ENCODE results near the gene MB. TPM values are rescaled to one million over a fixed set of nuclear protein-coding genes. Genes with fewer than 3 reads are reported as not detected.

The MB gene
- total RNA-seq, 1 experiment from 2014 or later: not detected

DNA sequence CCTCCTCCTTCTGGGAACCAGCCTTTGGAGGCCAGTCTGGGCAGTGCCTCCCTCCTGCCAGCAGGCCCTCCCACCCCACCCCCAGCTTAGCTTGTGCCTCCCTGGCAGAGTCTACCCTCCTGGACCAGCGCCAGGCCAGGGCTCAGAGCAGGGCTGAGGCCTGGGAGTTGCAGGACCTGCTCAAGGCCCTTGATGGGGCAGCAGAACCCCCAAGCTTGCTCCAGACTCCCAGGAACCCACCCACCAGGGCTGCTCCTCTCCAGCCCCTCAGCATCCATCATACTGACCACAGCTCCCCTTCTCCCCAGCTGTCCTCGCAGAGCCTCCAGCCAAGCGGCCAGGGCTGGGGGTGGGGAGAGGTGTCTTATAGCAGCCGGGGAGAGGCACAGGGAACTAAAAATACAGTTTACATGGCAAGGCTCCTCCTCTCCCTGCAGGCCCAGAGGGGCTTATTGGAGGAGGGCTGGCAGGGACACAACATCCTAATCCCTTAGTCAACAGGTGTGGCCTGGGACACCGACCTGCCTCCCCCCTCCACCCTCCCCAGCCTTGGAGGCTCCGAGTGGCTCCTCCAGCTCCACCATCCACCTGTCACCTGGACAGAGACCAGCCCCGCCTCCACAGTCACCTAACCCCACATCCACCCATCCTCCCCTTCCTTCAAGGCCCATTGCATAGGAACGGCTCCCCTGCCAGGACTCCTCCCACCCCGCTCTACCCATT lies 5.2 kb upstream of the MB start:
- DNase-seq (ENCODE audit: low read depth, low spot score): no peak
- in situ Hi-C loops (cut with HindIII; ENCODE audit: low pct_unique_long_range_greater_than_20kb, low sequenced_read_pairs): no loop called here

- DNase-seq (ENCODE audit: low read depth, low spot score): no peak
- in situ Hi-C loops (cut with HindIII; ENCODE audit: low pct_unique_long_range_greater_than_20kb, low sequenced_read_pairs): no loop called here
These were observed 4.3 kb upstream of the MB start for GRCh38 chr22:35621451-35621850.

DNA sequence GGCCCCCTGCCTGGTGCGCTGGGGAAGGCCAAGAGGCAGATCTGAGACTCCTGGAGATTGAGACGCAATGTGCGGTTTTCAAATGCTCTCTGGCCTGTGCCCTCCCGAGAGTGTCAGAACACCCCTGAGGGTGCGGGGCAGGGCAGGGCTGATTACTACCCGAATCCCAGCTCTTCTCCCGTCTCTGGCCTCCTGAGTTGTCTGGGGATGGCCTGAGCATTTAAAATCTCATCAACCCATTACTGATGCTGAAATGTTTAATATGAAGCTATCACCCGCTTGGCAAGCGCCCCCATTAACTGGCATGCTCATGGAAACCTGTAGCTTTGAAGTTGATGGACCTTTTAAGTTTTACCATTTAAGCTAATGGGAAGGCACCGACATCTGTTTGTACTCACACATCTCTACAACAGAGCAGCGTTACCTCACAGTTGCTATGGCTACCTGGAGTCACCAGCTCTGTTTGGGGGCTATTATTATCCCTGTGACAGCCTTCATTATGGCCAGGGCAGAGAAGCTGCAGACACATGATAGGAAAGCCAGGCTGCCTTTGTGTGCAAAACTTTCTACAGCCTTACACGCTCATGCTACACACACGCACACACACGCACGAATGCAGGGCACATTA lies 3.6 kb upstream of the MB start:
- in situ Hi-C loops (cut with HindIII; ENCODE audit: low pct_unique_long_range_greater_than_20kb, low sequenced_read_pairs): no loop called here
- no peak for DNase-seq (ENCODE audit: low read depth, low spot score)

GRCh38 chr22:35619336-35620094 lies 2.4 kb upstream of the MB start:
- no peak for DNase-seq (ENCODE audit: low read depth, low spot score)
- in situ Hi-C loops (cut with HindIII; ENCODE audit: low pct_unique_long_range_greater_than_20kb, low sequenced_read_pairs): no loop called here

- in situ Hi-C loops (cut with HindIII; ENCODE audit: low pct_unique_long_range_greater_than_20kb, low sequenced_read_pairs): no loop called here
- DNase-seq (ENCODE audit: low read depth, low spot score): no peak
These were observed 1.5 kb upstream of the MB start for GRCh38 chr22:35618427-35619223.

DNA sequence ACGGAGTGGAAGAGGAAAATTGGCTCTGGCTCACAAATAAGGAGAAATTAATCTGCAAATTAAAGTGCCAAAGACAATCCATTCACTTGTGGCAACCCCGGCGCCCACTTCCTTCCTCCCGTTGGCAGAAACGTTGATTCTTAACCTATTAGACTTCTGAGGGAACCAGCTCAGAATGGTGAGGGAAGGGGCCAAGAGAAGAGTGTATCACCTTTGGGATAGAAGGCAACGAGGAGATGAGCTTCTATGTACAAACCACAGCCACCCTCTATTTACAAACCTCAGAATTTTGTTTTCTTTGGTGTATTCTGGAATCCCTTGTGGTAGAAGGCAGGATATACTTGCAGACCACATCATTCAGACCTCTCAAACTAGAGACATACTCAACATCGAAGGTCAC lies 1.1 kb downstream of the MB start:
- DNase-seq (ENCODE audit: low read depth, low spot score): no peak
- in situ Hi-C loops (cut with HindIII; ENCODE audit: low pct_unique_long_range_greater_than_20kb, low sequenced_read_pairs): no loop called here

- in situ Hi-C loops (cut with HindIII; ENCODE audit: low pct_unique_long_range_greater_than_20kb, low sequenced_read_pairs): no loop called here
- no peak for DNase-seq (ENCODE audit: low read depth, low spot score)
These were observed 2.0 kb downstream of the MB start for GRCh38 chr22:35615156-35615555.

DNA sequence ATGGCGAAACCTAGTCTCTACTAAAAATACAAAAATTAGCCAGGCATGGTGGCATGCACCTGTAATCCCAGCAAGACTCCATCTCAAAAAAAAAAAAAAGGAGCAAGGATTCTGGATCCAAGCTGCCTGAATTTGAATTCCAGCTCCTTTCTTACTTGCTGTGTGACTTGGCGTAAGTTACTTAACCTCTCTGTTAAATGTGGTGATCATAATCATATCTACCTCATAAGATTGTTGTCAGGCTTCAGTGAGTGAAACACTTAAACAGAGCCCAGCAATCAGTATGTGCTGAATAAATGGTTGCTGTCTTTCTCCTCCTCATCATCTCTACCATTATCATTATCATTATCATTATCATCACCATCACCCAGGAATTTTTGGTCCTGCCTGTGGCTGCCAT lies 2.7 kb downstream of the MB start:
- in situ Hi-C loops (cut with HindIII; ENCODE audit: low pct_unique_long_range_greater_than_20kb, low sequenced_read_pairs): no loop called here
- DNase-seq (ENCODE audit: low read depth, low spot score): no peak

DNA sequence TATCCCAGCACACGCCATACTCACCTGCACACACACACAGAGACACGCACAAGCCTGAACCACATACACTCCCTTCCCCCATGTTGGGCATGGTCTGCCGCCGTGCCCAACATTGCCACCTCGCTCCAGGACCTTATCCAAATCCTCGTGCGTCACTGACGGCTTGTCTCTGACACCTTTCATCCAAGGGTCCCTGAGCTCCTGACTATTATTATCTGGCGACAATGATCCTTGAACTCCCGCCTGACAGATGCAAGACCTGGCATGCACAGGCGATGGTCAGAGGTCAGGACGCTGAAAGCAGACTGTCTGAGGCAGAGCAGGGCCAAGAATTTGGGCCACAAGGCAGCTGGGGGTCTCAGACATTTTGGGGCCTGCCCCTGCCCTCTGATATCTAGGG lies 4.2 kb downstream of the MB start:
- in situ Hi-C loops (cut with HindIII; ENCODE audit: low pct_unique_long_range_greater_than_20kb, low sequenced_read_pairs): no loop called here
- no peak for DNase-seq (ENCODE audit: low read depth, low spot score)

DNA sequence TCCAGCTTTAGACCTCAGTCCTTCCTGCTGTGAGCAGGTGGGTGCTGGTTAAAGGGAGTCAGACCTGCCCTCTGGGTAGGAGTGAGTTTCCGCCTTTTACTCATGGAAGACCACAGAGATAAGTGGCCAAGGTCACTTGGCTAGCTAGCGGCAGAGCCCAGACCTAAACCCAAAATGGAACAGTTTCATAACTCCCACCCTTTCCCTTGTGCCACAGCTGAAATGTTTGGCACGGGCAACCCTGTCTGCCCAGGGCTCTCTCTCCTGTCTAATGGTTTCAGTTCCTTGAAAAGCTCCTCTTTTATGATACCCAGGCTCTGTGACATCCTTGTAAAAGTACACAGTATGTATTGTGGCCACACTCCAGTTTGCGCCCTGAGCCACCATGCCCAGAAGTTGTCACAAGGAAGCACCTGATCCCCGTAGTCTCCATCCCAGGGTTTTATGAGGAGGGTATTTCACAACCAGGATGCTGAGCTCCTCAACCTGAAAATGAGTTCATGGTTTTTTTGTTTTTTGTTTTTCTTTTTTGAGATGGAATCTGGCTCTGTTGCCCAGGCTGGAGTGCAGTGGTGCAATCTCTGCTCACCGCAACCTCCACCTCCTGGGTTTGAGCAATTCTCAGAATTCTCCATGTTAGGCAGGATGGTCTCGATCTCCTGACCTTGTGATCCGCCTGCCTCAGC lies 5.1 kb downstream of the MB start:
- DNase-seq (ENCODE audit: low read depth, low spot score): peak; percentile 44

DNA sequence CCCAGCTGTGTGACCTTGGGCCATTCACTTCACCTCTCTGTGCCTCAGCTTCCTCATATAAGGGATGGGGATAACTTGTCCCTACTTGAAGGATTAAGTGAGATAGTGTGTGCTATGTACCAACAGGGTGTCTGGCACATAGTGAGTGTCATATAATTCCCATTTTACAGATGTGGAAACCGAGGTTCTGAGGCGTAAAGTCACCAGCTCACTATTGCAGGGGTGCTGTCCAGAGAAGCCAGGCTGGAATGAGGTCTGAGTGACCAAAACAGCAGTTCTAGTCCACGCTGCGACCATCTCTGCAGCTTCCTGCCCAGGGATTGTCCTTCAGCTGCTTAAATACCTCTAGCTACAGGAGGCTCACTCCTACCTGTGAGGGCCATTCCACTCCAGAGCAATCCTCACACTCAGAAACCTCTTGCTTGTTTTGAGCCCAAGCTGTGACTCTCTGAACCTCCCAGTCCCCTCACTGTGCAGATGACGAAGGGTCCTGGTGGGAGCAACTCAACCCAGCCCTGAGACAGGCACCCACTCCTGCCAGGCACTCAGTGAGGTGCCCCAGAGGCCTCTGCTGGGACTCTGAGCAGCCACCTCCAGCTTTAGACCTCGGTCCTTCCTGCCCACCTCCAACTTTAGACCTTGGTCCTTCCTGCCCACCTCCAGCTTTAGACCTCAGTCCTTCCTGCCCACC lies 5.8 kb downstream of the MB start:
- no peak for DNase-seq (ENCODE audit: low read depth, low spot score)
- in situ Hi-C loops (cut with HindIII; ENCODE audit: low pct_unique_long_range_greater_than_20kb, low sequenced_read_pairs): no loop called here

More for the DNA sequence above, 5.1 kb downstream of the MB start:
- in situ Hi-C loops (cut with HindIII; ENCODE audit: low pct_unique_long_range_greater_than_20kb, low sequenced_read_pairs): no loop called here

DNA sequence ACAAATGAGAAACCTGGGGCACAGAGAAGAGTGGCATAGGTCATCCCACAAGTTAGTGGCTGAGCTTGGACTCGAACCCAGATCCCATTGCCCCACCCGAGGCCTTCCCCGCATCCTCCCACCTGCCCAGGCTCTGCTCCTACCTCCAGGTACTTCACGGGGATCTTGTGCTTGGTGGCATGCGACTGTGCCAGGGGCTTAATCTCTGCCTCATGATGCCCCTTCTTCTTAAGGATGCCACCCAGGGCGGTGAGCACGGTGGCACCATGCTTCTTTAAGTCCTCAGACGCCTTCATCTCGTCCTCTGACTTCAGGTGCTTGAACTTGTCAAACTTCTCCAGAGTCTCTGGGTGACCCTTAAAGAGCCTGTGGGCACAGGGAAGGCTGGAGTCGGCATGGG lies 6.4 kb downstream of the MB start:
- DNase-seq (ENCODE audit: low read depth, low spot score): no peak
- in situ Hi-C loops (cut with HindIII; ENCODE audit: low pct_unique_long_range_greater_than_20kb, low sequenced_read_pairs): no loop called here

DNA sequence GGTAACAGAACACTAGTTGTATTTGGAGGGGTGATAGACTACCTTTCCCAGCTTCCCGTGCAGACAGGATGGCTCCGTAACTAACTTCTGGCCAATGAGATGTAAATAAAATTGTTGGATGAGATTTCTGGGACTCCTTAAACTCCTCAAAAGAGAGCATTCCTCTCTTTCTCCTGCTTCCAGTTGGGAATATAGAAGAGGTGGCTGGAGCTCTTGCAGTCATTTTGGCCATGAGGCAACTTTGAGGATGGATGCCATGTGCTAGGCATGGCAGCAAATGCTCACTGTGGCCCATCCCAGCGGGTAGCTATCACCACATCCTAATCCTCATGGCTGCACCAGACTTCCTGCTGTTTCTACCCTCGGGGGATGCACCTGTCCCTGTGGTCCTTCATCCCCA lies 7.4 kb downstream of the MB start:
- no peak for DNase-seq (ENCODE audit: low read depth, low spot score)
- in situ Hi-C loops (cut with HindIII; ENCODE audit: low pct_unique_long_range_greater_than_20kb, low sequenced_read_pairs): no loop called here

DNA sequence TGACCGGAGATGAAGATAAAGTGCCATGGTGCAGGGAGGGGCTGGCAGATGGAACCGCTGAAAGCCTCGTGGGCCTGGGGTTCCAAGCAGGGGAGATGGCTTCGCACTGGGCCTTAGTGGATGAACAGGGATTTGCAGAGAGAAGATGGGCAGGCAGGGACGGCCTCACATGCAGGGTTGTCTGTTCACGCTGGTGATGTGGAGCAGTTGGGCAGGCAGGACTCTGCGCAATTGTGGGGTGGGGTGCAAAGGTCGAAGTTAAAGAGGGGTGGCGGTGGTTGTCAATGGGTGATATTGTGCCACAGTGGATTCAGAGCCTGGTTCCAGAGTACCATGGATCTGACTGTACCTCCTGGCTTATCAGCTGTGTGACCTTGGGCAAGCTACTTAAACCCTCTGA lies 7.9 kb downstream of the MB start:
- DNase-seq (ENCODE audit: low read depth, low spot score): no peak
- in situ Hi-C loops (cut with HindIII; ENCODE audit: low pct_unique_long_range_greater_than_20kb, low sequenced_read_pairs): no loop called here

GRCh38 chr22:35608088-35608487 lies 9.0 kb downstream of the MB start:
- in situ Hi-C loops (cut with HindIII; ENCODE audit: low pct_unique_long_range_greater_than_20kb, low sequenced_read_pairs): no loop called here
- no peak for DNase-seq (ENCODE audit: low read depth, low spot score)

DNA sequence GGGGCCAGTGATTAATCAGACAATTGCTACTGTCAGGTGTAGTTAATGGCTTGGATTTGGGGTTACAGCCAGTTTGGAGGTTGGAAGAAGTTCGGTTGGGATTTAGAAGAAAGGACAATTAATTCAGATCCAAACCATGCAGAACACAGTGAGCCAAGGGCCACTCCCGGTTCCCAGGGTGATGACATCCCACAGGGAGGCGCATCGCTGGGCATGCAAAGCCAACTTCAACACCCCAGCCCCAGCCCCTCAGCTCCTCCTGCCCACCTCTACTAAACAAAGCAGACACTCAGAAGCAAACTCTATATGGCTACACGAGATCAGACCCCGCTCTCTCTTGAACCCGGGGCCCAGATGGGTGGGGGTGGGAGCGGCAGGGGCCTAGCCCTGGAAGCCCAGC lies 10.2 kb downstream of the MB start:
- in situ Hi-C loops (cut with HindIII; ENCODE audit: low pct_unique_long_range_greater_than_20kb, low sequenced_read_pairs): no loop called here
- no peak for DNase-seq (ENCODE audit: low read depth, low spot score)

GRCh38 chr22:35605851-35606481 lies 11.2 kb downstream of the MB start:
- no peak for DNase-seq (ENCODE audit: low read depth, low spot score)
- in situ Hi-C loops (cut with HindIII; ENCODE audit: low pct_unique_long_range_greater_than_20kb, low sequenced_read_pairs): no loop called here
